Measurements from ENCODE around the gene IGFALS.

- no peak for TF ChIP-seq EZH2 (IDR thresholded peaks at IDR 0.05; ENCODE audit: borderline replicate concordance, insufficient read depth, low read length, poor library complexity, severe bottlenecking)
- no peak for TF ChIP-seq EP300 (conservative IDR thresholded peaks at IDR 0.05; ENCODE audit: poor library complexity, severe bottlenecking)
- TF ChIP-seq, protein P1, sequence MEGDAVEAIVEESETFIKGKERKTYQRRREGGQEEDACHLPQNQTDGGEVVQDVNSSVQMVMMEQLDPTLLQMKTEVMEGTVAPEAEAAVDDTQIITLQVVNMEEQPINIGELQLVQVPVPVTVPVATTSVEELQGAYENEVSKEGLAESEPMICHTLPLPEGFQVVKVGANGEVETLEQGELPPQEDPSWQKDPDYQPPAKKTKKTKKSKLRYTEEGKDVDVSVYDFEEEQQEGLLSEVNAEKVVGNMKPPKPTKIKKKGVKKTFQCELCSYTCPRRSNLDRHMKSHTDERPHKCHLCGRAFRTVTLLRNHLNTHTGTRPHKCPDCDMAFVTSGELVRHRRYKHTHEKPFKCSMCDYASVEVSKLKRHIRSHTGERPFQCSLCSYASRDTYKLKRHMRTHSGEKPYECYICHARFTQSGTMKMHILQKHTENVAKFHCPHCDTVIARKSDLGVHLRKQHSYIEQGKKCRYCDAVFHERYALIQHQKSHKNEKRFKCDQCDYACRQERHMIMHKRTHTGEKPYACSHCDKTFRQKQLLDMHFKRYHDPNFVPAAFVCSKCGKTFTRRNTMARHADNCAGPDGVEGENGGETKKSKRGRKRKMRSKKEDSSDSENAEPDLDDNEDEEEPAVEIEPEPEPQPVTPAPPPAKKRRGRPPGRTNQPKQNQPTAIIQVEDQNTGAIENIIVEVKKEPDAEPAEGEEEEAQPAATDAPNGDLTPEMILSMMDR (IDR thresholded peaks at IDR 0.05; ENCODE audit: poor library complexity, severe bottlenecking): no peak
- no peak for TF ChIP-seq RAD21 (conservative IDR thresholded peaks at IDR 0.05)
- TF ChIP-seq POLR2AphosphoS5 (IDR thresholded peaks at IDR 0.05): no peak
- TF ChIP-seq MXI1 (conservative IDR thresholded peaks at IDR 0.05; ENCODE audit: poor library complexity, severe bottlenecking): no peak
- TF ChIP-seq TAF1 (IDR thresholded peaks at IDR 0.05; ENCODE audit: low read depth): no peak
Measured at GRCh38 chr16:1745181-1745899, 48.2 kb downstream of the IGFALS start.

All from neural cell (in vitro differentiated cells).